HPDE6-E6E7 (cell line): ENCODE results near the gene MAGEC1.
"Not testable (repeated sequence)": the region's sequence is repeated elsewhere in the genome, so short reads cannot be mapped to it uniquely, and the experiment has no call there.

ENCODE experiments used
- DNase-seq: peaks from one replicate; pipeline ENCODE4 v3.0.0; 2011; ENCODE audit warnings: missing footprints; ENCODE audit errors: extremely low spot score

The MAGEC1 gene

DNA sequence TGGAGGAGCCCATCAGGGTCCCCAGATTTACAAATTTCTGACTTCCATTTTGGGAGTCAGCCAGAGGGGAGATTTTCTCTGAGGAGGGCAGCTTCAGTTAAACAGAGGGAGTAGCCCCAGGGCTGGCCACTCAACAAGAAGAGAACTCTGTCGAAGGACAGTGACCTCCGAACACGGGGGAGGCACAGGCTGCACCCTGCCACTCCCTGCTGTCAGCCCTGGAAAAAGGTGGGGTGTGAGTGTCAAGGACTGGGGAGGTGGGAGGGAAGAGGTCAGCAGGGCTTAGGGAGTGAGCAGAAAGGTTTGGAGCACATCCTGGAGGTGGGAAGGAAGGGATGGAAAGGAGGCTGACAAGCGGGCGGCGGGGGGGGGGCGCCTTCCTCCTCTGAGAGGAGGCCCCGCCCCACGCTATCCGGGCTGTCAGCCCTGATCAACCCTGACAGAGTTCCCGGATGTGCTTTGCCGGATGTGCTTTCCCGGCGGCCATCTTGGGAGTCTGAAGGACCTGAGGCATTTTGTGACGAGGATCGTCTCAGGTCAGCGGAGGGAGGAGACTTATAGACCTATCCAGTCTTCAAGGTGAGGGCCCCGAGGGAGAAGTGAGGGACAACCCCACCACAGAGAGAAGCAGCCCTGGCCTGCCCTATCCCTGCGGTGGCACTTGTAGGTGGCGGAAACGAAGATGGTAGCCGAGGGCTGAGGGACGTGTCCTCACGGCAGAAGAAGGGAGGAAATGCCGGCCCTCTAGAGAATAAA, at the start of gene MAGEC1:
TSS of gene MAGEC1 (plus strand) at position 495 of the 756 bp plus-strand sequence. CDS start 1,179 bp downstream, outside the sequence.
- no peak for DNase-seq

DNA sequence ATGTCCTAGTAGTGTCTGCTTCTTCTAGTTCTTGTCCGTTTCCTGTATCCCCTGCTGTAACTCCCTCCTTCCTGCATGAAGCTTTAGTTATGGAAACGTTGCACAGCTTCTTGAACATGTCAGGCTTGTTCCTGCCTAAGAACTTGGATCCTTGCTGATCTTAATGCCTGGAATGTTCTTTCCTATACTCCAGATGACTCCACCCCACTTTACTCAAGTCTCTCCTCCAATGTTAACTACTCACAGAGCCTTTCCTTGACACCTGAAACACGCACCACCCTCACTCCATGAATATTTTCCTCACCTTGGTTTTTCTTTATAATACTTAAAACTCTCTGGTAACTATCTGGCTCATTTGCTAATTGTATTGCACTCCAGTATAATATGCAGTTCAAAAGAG, 46.2 kb upstream of the MAGEC1 start:
- DNase-seq = no peak

DNA sequence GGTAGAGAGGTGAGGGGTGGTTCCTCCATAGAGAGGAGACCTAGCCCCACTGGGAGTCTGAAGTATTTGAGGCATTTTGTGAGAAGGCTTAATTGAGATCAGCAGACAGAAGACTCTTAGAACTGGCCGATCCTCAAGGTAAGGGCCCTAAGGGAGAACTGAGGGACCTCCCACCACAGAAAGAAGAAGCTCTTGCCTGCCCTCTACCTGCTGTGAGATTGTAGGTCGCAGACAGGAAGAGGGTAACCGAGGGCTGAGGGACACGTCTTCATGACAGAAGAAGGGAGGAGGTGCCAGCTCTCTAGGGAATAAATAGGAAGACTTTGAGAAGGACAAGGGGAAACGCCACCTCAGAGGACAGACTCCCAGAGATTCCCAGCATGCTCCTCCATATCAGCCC, 24.1 kb upstream of the MAGEC1 start:
- DNase-seq = no peak

DNA sequence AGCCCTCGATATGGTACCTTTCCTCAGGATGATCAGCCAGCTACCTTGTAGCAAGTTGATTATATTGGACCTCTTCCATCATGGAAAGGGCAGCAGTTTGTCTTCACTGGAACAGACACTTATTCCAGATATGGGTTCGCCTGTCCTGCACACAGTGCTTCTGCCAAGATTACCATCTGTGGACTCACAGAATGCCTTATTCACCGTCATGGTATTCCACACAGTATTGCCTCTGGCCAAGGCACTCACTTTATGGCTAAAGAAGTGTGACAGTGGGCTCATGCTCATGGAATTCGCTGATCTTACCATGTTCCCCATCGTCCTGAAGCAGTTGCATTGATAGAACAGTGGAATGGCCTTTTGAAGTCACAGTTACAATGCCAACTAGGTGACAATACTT, 14.9 kb upstream of the MAGEC1 start:
- DNase-seq = not testable (repeated sequence)

DNA sequence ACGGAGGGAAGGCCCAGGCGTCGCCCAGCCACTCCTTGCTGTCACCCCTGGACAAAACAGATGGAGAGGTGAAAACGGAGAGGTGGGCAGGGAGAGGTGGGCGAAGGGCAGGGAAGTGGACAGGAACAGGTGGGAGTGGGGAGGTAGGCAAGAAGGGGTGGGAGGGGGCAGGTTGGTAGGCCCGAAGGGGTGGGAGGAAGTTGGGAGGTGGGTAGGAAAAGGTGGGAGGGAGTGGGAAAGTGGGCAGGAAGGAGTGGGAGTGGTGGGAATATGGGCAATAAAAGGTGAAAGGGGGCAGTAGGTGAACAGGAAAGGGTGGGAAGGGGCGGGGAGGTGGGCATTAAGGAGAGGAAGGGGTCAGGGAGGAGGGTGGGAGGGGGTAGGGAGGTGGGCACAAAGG, 9.0 kb upstream of the MAGEC1 start:
- DNase-seq = no peak

DNA sequence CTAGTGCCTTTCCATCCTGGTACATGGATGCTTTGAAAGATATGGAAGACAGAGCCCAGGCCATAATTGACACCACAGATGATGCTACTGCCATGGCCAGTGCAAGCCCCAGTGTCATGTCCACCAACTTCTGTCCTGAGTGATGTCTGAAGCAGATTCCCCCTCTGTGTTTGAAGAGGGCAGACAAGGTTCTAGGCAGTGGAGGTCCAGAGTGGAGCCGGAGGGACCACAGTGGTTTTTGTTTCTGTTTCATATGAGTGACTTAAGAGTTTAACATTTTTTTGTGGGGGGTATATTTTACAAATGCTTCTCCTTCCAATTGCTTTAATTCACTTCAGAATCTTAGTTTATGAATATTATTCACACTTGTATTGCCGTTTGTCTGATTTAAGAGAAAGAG, 6.0 kb upstream of the MAGEC1 start:
- no peak for DNase-seq

DNA sequence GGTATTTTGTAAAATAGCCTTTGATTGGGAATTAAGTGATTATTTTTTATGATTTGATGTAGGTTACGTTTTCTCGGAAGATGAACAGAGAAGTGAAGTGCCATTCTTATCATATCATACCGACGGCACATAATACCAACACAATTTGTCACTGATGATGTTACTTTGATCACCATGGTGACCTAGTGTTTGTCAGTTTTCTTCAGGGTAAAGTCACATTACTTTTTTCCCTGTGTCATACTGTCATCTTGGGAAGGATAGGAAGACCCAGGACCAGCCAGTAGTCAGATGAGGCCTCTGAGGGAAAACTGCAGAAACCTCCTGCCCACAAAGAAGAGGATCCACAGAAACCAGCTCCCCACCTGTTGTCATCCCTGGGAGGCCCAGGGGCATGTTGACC, 1.3 kb upstream of the MAGEC1 start:
- DNase-seq = no peak

- DNase-seq = no peak
Observed at GRCh38 chrX:141904262-141904661, 568 bp downstream of the MAGEC1 start.

DNA sequence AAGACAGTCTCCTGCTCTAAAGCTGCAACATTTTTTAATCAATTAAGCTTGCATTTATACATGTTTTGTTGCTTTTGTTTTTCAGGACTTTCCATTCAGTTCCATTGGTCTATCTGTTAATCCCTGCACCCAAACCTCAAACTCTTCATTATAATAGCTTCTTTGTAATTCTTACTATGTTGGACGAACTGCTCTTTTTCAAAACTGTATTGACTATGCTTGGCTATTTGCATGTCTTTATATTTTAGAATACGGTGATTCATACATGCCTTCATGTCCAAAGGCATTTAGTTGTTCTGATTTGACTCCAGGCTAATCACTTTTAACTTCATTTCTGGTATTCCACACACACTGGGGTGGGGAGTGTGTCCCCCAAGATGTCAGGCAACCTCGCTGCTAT, 14.1 kb downstream of the MAGEC1 start:
- DNase-seq = no peak

- DNase-seq = no peak
Observed at GRCh38 chrX:141924293-141924692, 20.6 kb downstream of the MAGEC1 start.

- DNase-seq = no peak
Observed at GRCh38 chrX:141928432-141928831, 24.7 kb downstream of the MAGEC1 start.

DNA sequence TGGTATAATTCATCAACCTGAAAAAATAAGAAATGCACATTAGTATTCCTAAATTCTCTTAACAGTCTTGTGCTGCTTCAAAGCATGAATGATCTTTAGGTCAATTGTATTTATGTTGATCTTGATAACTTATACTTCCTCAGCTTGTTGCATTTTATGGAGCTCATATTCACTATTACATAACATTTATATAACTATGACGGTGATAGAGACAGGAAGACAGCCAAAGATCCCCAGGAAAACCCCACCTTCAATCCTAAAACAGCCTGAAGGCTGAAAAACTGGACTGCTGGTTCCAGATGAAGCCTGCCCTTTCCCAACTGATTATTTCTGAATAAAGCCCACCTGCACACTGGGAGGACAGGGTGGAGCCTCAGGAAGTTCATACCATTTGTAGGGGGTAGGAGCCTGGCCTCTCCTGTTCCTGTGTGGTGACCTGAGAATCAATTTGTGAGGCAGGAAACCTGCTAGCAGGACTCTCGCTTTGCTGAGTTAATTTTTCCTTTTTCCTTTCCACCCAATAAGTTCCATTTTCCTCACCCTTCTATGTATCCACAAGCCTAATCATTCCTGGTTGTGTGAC, 30.5 kb downstream of the MAGEC1 start:
- DNase-seq = no peak

- no peak for DNase-seq
Observed at GRCh38 chrX:141935645-141936044, 32.0 kb downstream of the MAGEC1 start.

DNA sequence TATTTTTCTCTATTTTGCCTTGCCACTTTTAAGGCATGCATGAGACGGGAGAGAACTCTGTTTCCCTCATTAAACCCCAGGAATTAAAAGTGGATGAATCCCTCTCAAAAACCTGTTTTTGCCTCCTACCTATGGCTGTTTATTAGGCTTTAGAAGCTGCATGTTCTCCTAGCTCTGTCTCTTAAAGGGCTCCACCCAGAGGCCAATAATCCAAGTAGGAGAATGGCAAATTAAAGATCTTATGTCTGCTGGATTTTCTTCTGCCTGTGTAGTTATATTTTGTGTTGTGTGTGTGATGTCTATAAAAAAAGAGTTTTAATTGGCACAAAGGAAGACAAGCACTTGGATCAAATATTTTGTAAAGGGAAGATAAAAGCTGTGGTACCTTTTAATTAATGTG, 32.4 kb downstream of the MAGEC1 start:
- DNase-seq = no peak

DNA sequence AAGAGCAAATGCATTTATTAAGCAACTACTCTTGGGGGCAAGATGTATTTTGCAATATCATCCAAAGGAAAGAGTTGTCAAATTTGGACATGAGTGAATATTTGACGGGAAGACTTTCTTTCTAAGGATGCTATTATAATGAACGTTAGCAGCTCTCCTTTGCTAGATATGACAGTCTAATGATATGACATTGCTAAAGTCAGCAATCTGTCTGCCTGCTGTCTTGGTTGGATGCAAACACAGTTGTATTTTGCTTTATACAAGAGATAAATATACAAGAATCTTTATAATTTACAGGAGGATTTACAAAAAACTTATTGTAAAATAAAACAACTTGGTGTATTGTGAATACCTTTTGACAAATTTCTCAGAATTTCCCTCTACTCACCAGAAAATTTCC, 37.5 kb downstream of the MAGEC1 start:
- no peak for DNase-seq

DNA sequence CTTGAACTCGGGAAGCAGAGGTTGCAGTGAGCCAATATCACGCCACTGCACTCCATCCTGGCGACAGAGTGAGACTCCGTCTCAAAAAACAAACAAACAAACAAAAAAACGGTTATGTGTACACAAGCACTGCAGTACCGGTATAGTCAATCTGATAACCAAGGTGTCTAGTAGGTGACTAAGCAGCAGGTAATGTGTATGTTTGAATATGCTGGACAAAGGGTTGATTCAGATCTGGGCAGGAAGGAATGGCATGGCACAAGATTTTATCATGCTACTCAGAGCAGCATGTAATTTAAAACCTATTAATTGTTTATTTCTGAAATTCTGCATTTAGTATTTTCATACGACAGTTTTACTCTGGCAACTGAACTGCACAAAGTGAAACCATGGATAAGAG, 41.7 kb downstream of the MAGEC1 start:
- no peak for DNase-seq

GRCh38 chrX:141947350-141947749, 43.7 kb downstream of the MAGEC1 start:
- DNase-seq = no peak

DNA sequence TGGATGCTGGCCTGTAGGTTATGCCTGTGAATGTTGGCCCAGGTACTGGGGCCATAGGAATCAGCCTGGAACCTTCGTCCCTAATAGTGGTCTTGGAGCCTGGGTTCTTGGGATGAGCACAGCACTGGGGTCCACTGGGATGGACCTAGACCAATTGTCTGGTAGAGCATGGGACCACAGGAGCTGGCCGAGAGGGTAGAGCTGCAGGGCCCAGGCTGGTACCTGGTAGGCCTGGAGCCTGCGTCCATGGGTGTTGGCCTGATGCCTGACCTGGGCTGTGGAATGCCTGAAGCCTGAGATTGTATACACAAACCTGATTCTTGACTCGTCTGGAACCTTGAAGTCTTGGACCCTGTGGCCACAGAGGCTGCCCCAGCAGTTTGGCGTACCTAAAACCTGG, 48.9 kb downstream of the MAGEC1 start:
- DNase-seq = no peak

- no peak for DNase-seq
Observed at GRCh38 chrX:141958675-141959074, 55.0 kb downstream of the MAGEC1 start.
